Calu3 (cell line): Measurements from ENCODE around the gene CUL9. TPM values are rescaled to one million over a fixed set of nuclear protein-coding genes. Genes with fewer than 3 reads are reported as not detected.

Source experiments
- BruUV-seq: library from RNA; stranded (reverse); fragments of 400-500 nt; replicated peaks from 2 replicates; lab custom pipeline; 2021; lab: Mats Ljungman, UMichigan
- CTCF ChIA-PET: fragments of 300-600 bp; sonication (Branson Sonifier 250); formaldehyde crosslinking; loops from one replicate; lab custom pipeline; 2022; ENCODE audit warnings: antibody characterized with exemption; lab: Charles Lee
- DNase-seq: peaks from one replicate; pipeline ENCODE4 v3.0.0; 2022
- H3K27ac Mint-ChIP-seq: one replicate; pipeline ENCODE4 v1.8.0; 2022; ENCODE audit warnings: mixed read lengths; ENCODE audit not compliant: unreplicated experiment
- H3K27me3 Mint-ChIP-seq: one replicate; pipeline ENCODE4 v1.8.0; 2022; ENCODE audit warnings: mixed read lengths; ENCODE audit not compliant: unreplicated experiment
- H3K36me3 Mint-ChIP-seq: one replicate; pipeline ENCODE4 v1.8.0; 2022; ENCODE audit warnings: mild to moderate bottlenecking, moderate library complexity, mixed read lengths; ENCODE audit not compliant: insufficient read depth, unreplicated experiment
- H3K4me1 Mint-ChIP-seq: one replicate; pipeline ENCODE4 v1.8.0; 2022; ENCODE audit warnings: mild to moderate bottlenecking, low read depth, mixed read lengths; ENCODE audit not compliant: unreplicated experiment
- H3K4me3 Mint-ChIP-seq: one replicate; pipeline ENCODE4 v1.8.0; 2022; ENCODE audit warnings: mild to moderate bottlenecking, low read depth, moderate library complexity, mixed read lengths; ENCODE audit not compliant: unreplicated experiment
- H3K9me3 Mint-ChIP-seq: one replicate; pipeline ENCODE4 v1.8.0; 2022; ENCODE audit warnings: low read depth, mixed read lengths; ENCODE audit not compliant: unreplicated experiment
- intact Hi-C: fragments of 100-400 bp; cut with micrococcal nuclease; formaldehyde crosslinking; loops from one replicate; pipeline ENCODE4 v1.10.0; 2022; ENCODE audit not compliant: unreplicated experiment
- total RNA-seq: library from RNA; stranded (reverse); gene quantifications from 2 replicates; pipeline ENCODE4 v1.2.3, GENCODE V29; 2022
- TF ChIP-seq, protein P1 (sequence below): fragments of 200-600 bp; IDR thresholded peaks from one replicate; pipeline ENCODE4 v1.8.0; 2022; ENCODE audit warnings: antibody characterized with exemption; ENCODE audit not compliant: unreplicated experiment

The CUL9 gene
- total RNA-seq, 1 experiment from 2014 or later: 73.1 TPM

DNA sequence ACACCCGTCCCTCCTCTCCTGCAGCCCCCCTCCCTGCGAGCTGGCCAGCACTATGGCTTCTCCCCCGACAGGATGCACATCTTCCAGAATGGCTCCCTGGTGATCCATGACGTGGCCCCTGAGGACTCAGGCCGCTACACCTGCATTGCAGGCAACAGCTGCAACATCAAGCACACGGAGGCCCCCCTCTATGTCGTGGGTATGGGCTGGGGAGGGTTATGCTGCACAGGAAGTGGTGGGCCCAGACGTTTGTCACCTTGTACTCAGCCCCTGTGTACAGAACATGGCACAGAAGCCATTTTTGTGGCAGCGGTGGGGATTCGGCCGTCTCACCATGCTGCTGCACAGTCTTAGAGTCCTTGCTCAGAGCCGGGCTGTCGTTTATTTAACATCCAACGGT, 39.9 kb upstream of the CUL9 start:
- TF ChIP-seq, protein P1, sequence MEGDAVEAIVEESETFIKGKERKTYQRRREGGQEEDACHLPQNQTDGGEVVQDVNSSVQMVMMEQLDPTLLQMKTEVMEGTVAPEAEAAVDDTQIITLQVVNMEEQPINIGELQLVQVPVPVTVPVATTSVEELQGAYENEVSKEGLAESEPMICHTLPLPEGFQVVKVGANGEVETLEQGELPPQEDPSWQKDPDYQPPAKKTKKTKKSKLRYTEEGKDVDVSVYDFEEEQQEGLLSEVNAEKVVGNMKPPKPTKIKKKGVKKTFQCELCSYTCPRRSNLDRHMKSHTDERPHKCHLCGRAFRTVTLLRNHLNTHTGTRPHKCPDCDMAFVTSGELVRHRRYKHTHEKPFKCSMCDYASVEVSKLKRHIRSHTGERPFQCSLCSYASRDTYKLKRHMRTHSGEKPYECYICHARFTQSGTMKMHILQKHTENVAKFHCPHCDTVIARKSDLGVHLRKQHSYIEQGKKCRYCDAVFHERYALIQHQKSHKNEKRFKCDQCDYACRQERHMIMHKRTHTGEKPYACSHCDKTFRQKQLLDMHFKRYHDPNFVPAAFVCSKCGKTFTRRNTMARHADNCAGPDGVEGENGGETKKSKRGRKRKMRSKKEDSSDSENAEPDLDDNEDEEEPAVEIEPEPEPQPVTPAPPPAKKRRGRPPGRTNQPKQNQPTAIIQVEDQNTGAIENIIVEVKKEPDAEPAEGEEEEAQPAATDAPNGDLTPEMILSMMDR: no peak
- H3K27ac Mint-ChIP-seq: no peak overlapping the region
- no peaks in the 10 kb centered on the region for H3K27me3 Mint-ChIP-seq
- intact Hi-C loops: loop anchor here (2.0 to 5.0 kb wide), 2 partner anchors 133 to 180 kb away; partner anchors contain the start of gene GNMT
- no peaks in the 10 kb centered on the region for H3K9me3 Mint-ChIP-seq
- H3K4me1 Mint-ChIP-seq: peaks cover 9% of the 10 kb centered on the region
- no peak overlapping the region for H3K4me3 Mint-ChIP-seq
- no TSS peak for BruUV-seq
- CTCF ChIA-PET: interaction anchor here (1.9 to 2.1 kb wide), 2 partner anchors 13 to 45 kb away, joined by 8 to 16 read pairs; no protein-coding TSS in a partner anchor
- no peaks in the 10 kb centered on the region for H3K36me3 Mint-ChIP-seq
- no peak for DNase-seq

DNA sequence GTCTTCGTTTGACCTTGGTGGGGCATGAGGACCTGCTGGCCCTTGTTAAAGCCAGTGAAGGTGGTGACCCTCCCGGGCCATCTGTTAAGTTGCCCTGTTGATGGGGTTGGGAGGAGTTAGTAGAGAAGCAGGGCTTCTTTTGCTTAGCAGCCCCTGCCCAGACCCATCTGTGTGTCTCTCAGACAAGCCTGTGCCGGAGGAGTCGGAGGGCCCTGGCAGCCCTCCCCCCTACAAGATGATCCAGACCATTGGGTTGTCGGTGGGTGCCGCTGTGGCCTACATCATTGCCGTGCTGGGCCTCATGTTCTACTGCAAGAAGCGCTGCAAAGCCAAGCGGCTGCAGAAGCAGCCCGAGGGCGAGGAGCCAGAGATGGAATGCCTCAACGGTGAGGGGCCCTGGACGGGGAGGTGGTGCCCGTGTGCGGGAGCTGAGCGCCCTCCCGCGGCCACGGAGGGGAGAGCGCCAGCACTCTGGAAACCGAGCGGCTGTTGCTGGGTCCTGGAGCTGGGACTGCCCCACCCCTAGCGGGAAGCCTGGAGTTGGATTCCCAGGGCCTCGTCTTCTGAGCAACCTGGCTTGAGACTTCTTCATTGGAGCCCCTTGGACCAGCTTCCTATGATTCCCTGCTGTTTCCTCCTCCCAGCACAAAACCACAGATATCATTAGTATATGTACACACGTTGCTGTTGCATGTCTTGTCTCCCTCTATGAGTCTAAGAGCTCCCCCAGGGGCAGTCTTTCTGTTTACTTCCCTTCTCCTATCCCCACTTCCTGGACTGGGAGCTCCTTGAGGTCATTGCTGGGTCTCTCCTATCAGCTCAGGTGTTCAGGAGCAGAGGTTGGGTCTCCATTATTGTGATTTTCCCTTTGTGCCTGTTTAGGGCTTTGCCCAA, 38.5 kb upstream of the CUL9 start:
- BruUV-seq: no TSS peak
- H3K4me1 Mint-ChIP-seq: peaks cover 9% of the 10 kb centered on the region
- no peak overlapping the region for H3K4me3 Mint-ChIP-seq
- TF ChIP-seq, protein P1: peak; percentile 98
- H3K27ac Mint-ChIP-seq: peak overlapping the region; percentile 7
- CTCF ChIA-PET: interaction anchor here (0.7 to 2.1 kb wide), 21 partner anchors 10 to 224 kb away, joined by 3 to 20 read pairs (median 4); partner anchors contain the start of genes CNPY3, CUL7, CUL9 and KLC4
- peak; percentile 94 for DNase-seq
- intact Hi-C loops: loop anchor here (1.0 to 5.0 kb wide), 3 partner anchors 135 to 242 kb away; partner anchors contain the start of gene GNMT
- H3K27me3 Mint-ChIP-seq: no peaks in the 10 kb centered on the region
- H3K9me3 Mint-ChIP-seq: no peaks in the 10 kb centered on the region
- H3K36me3 Mint-ChIP-seq: no peaks in the 10 kb centered on the region

DNA sequence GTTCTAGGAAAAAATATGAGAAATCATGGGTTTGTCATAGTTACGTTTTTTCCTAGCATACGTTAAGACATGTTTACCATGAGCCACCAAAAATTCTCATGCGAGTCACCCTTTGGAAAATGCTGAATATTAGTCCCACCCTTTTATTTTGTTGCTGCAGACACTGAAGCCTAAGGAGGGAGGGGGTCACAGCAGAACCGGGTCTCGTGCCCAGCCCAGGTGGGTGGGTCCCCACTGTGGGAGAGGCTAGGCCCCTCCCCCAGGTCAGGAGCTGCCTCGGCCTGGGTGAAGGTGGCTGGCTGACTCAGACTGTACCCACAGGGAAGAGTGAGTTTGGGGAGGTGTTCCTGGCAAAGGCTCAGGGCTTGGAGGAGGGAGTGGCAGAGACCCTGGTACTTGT, 37.1 kb upstream of the CUL9 start:
- Mint-ChIP-seq H3K36me3 (no peaks in the 10 kb centered on the region), H3K9me3 (no peaks in the 10 kb centered on the region), H3K27me3 (no peaks in the 10 kb centered on the region), H3K27ac (no peak overlapping the region), H3K4me3 (no peak overlapping the region), H3K4me1 (peaks cover 9% of the 10 kb centered on the region)
- TF ChIP-seq, protein P1: no peak
- no TSS peak for BruUV-seq
- intact Hi-C loops: loop anchor here (1.0 to 5.0 kb wide), 2 partner anchors 183 to 244 kb away; partner anchors contain the start of gene GNMT
- CTCF ChIA-PET: interaction anchor here (0.5 to 0.6 kb wide), 2 partner anchors 12 to 1363 kb away, joined by 3 to 4 read pairs; no protein-coding TSS in a partner anchor
- DNase-seq: no peak

DNA sequence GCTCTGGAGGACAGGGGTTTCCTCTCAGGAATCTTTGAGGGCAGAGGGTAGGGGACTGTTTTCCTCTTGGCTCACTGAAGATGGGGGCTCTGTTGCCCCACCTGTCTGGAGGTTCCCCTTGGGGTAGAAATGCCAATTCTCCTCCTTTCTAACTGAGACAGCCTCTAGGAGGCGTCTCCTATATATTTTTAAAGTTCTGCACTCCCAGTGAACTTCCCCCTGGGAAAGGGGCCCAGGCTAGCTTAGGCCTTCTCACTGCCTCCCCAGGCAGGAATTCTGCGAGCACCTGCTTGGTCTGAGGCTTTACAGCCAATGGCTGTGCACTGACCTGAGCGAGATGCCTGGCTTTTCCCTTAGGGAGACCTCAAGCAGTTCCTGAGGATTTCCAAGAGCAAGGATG, 35.7 kb upstream of the CUL9 start:
- Mint-ChIP-seq H3K27me3 (no peaks in the 10 kb centered on the region), H3K4me1 (peaks cover 9% of the 10 kb centered on the region), H3K27ac (no peak overlapping the region), H3K36me3 (no peaks in the 10 kb centered on the region), H3K4me3 (no peak overlapping the region), H3K9me3 (no peaks in the 10 kb centered on the region)
- intact Hi-C loops: no loop called here
- BruUV-seq: no TSS peak
- CTCF ChIA-PET: interaction anchor here (1.0 kb wide), 1 partner anchor 199 kb away, joined by 3 read pairs; no protein-coding TSS in a partner anchor
- TF ChIP-seq, protein P1: no peak
- no peak for DNase-seq
